ENCODE results near the gene IL18.
"Not testable (repeated sequence)": the region's sequence is repeated elsewhere in the genome, so short reads cannot be mapped to it uniquely, and the experiment has no call there.

The IL18 gene

GRCh38 chr11:112211536-112211935, 47.6 kb upstream of the IL18 start:
- H3K27ac ChIP-seq (ENCODE audit: low read length) = no peak overlapping the region
- H3K79me2 ChIP-seq (ENCODE audit: insufficient read depth, low read length) = no peaks in the 10 kb centered on the region
- TF ChIP-seq EZH2 (IDR thresholded peaks at IDR 0.05; ENCODE audit: borderline replicate concordance, low read depth, low read length, severe bottlenecking) = no peak
- TF ChIP-seq CTCF (IDR thresholded peaks at IDR 0.05; ENCODE audit: borderline replicate concordance, extremely low read depth, low read length, poor library complexity, severe bottlenecking) = no peak
- H3K9me3 ChIP-seq (ENCODE audit: insufficient read depth, low read length, severe bottlenecking) = no peaks in the 10 kb centered on the region
- peaks cover 8% of the 10 kb centered on the region for H3K27me3 ChIP-seq (ENCODE audit: insufficient read depth, low read length, poor library complexity)
- H3K9ac ChIP-seq (ENCODE audit: low read depth, low read length) = no peak overlapping the region
- H4K20me1 ChIP-seq (ENCODE audit: insufficient read depth, low read length) = no peaks in the 10 kb centered on the region
- H2AFZ ChIP-seq (ENCODE audit: low read depth, low read length) = no peak overlapping the region
- ATAC-seq (ENCODE audit: insufficient read depth, low read depth) = no peak
- H3K4me3 ChIP-seq (ENCODE audit: low read depth in 1 of 2, low read length in 2 of 2) = no peak overlapping the region
- no peak overlapping the region for H3K4me2 ChIP-seq (ENCODE audit: insufficient read depth, low read length)
- no peaks in the 10 kb centered on the region for H3K36me3 ChIP-seq (ENCODE audit: insufficient read depth, low read length)
- no peak for DNase-seq
- H3K4me1 ChIP-seq (ENCODE audit: insufficient read depth, low read length) = no peaks in the 10 kb centered on the region

GRCh38 chr11:112210890-112211289, 47.0 kb upstream of the IL18 start:
- Histone ChIP-seq H3K27me3 (ENCODE audit: insufficient read depth, low read length, poor library complexity) (peaks cover 8% of the 10 kb centered on the region), H2AFZ (ENCODE audit: low read depth, low read length) (no peak overlapping the region), H4K20me1 (ENCODE audit: insufficient read depth, low read length) (no peaks in the 10 kb centered on the region), H3K4me1 (ENCODE audit: insufficient read depth, low read length) (no peaks in the 10 kb centered on the region), H3K4me3 (ENCODE audit: low read depth in 1 of 2, low read length in 2 of 2) (no peak overlapping the region), H3K36me3 (ENCODE audit: insufficient read depth, low read length) (no peaks in the 10 kb centered on the region), H3K4me2 (ENCODE audit: insufficient read depth, low read length) (no peak overlapping the region), H3K79me2 (ENCODE audit: insufficient read depth, low read length) (no peaks in the 10 kb centered on the region), H3K27ac (ENCODE audit: low read length) (no peak overlapping the region), H3K9ac (ENCODE audit: low read depth, low read length) (no peak overlapping the region), H3K9me3 (ENCODE audit: insufficient read depth, low read length, severe bottlenecking) (no peaks in the 10 kb centered on the region)
- TF ChIP-seq CTCF (IDR thresholded peaks at IDR 0.05; ENCODE audit: borderline replicate concordance, extremely low read depth, low read length, poor library complexity, severe bottlenecking) (no peak), EZH2 (IDR thresholded peaks at IDR 0.05; ENCODE audit: borderline replicate concordance, low read depth, low read length, severe bottlenecking) (no peak)
- DNase-seq (no peak), ATAC-seq (ENCODE audit: insufficient read depth, low read depth) (no peak)

- Histone ChIP-seq H3K4me2 (ENCODE audit: insufficient read depth, low read length) (no peak overlapping the region), H2AFZ (ENCODE audit: low read depth, low read length) (no peak overlapping the region), H3K4me1 (ENCODE audit: insufficient read depth, low read length) (no peaks in the 10 kb centered on the region), H3K27ac (ENCODE audit: low read length) (no peak overlapping the region), H3K9ac (ENCODE audit: low read depth, low read length) (no peak overlapping the region), H3K79me2 (ENCODE audit: insufficient read depth, low read length) (no peaks in the 10 kb centered on the region), H3K36me3 (ENCODE audit: insufficient read depth, low read length) (no peaks in the 10 kb centered on the region), H4K20me1 (ENCODE audit: insufficient read depth, low read length) (no peaks in the 10 kb centered on the region), H3K4me3 (ENCODE audit: low read depth in 1 of 2, low read length in 2 of 2) (no peak overlapping the region), H3K9me3 (ENCODE audit: insufficient read depth, low read length, severe bottlenecking) (no peaks in the 10 kb centered on the region), H3K27me3 (ENCODE audit: insufficient read depth, low read length, poor library complexity) (peaks cover 8% of the 10 kb centered on the region)
- ATAC-seq (ENCODE audit: insufficient read depth, low read depth) = no peak
- TF ChIP-seq CTCF (IDR thresholded peaks at IDR 0.05; ENCODE audit: borderline replicate concordance, extremely low read depth, low read length, poor library complexity, severe bottlenecking) (no peak), EZH2 (IDR thresholded peaks at IDR 0.05; ENCODE audit: borderline replicate concordance, low read depth, low read length, severe bottlenecking) (no peak)
- no peak for DNase-seq
Measured at GRCh38 chr11:112206071-112206470, 42.2 kb upstream of the IL18 start.

GRCh38 chr11:112200252-112200651, 36.4 kb upstream of the IL18 start:
- Histone ChIP-seq H3K9ac (ENCODE audit: low read depth, low read length) (no peak overlapping the region), H2AFZ (ENCODE audit: low read depth, low read length) (no peak overlapping the region), H3K36me3 (ENCODE audit: insufficient read depth, low read length) (no peaks in the 10 kb centered on the region), H3K27me3 (ENCODE audit: insufficient read depth, low read length, poor library complexity) (no peaks in the 10 kb centered on the region), H3K79me2 (ENCODE audit: insufficient read depth, low read length) (no peaks in the 10 kb centered on the region), H3K4me3 (ENCODE audit: low read depth in 1 of 2, low read length in 2 of 2) (no peak overlapping the region), H3K4me2 (ENCODE audit: insufficient read depth, low read length) (no peak overlapping the region), H4K20me1 (ENCODE audit: insufficient read depth, low read length) (no peaks in the 10 kb centered on the region), H3K27ac (ENCODE audit: low read length) (no peak overlapping the region), H3K9me3 (ENCODE audit: insufficient read depth, low read length, severe bottlenecking) (no peaks in the 10 kb centered on the region), H3K4me1 (ENCODE audit: insufficient read depth, low read length) (no peaks in the 10 kb centered on the region)
- DNase-seq = no peak
- TF ChIP-seq EZH2 (IDR thresholded peaks at IDR 0.05; ENCODE audit: borderline replicate concordance, low read depth, low read length, severe bottlenecking) (no peak), CTCF (IDR thresholded peaks at IDR 0.05; ENCODE audit: borderline replicate concordance, extremely low read depth, low read length, poor library complexity, severe bottlenecking) (no peak)
- ATAC-seq (ENCODE audit: insufficient read depth, low read depth) = no peak

GRCh38 chr11:112199101-112199500, 35.2 kb upstream of the IL18 start:
- H3K36me3 ChIP-seq (ENCODE audit: insufficient read depth, low read length); H3K4me2 ChIP-seq (ENCODE audit: insufficient read depth, low read length); DNase-seq; H3K9ac ChIP-seq (ENCODE audit: low read depth, low read length); ATAC-seq (ENCODE audit: insufficient read depth, low read depth); H4K20me1 ChIP-seq (ENCODE audit: insufficient read depth, low read length); H3K9me3 ChIP-seq (ENCODE audit: insufficient read depth, low read length, severe bottlenecking); H3K27me3 ChIP-seq (ENCODE audit: insufficient read depth, low read length, poor library complexity); H3K4me1 ChIP-seq (ENCODE audit: insufficient read depth, low read length); H2AFZ ChIP-seq (ENCODE audit: low read depth, low read length); H3K4me3 ChIP-seq (ENCODE audit: low read depth in 1 of 2, low read length in 2 of 2); H3K79me2 ChIP-seq (ENCODE audit: insufficient read depth, low read length); H3K27ac ChIP-seq (ENCODE audit: low read length): not testable (repeated sequence)

Measured in DND-41 (cell line).